ENCODE data around the gene YPEL1.
"Not testable (repeated sequence)": the region's sequence is repeated elsewhere in the genome, so short reads cannot be mapped to it uniquely, and the experiment has no call there.

YPEL1 gene

DNA sequence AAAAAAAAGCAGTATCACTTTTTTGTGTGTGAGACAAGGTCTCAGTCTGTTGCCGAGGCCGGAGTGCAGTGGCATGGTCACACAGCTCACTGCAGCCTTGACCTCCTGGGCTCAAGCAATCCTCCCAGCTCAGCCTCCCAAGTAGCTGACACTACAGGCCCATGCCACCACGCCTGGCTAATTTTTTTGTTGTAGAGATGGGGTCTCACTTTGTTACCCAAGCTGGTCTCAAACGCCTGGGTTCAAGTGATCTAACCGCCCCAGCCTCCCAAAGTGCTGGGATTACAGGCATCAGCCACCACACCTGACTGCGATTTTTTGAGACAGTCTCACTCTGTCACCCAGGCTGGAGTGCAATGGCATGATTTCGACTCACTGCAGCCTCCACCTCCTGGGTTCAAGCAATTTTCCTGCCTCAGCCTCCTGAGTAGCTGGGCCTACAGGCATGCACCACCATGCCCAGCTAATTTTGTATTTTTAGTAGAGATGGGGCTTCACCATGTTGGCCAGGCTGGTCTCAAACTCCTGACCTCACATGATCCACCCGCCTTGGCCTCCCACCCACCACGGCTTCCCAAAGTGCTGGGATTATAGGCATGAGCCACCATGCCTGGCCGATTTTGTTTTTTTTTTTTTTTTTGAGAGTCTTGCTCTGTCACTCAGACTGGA lies 15.3 kb downstream of the YPEL1 start:
- DNase-seq = not testable (repeated sequence)

- DNase-seq = no peak
These were observed 16.6 kb downstream of the YPEL1 start for GRCh38 chr22:21719024-21719423.

- DNase-seq = no peak
These were observed 17.1 kb downstream of the YPEL1 start for GRCh38 chr22:21718499-21718898.

DNA sequence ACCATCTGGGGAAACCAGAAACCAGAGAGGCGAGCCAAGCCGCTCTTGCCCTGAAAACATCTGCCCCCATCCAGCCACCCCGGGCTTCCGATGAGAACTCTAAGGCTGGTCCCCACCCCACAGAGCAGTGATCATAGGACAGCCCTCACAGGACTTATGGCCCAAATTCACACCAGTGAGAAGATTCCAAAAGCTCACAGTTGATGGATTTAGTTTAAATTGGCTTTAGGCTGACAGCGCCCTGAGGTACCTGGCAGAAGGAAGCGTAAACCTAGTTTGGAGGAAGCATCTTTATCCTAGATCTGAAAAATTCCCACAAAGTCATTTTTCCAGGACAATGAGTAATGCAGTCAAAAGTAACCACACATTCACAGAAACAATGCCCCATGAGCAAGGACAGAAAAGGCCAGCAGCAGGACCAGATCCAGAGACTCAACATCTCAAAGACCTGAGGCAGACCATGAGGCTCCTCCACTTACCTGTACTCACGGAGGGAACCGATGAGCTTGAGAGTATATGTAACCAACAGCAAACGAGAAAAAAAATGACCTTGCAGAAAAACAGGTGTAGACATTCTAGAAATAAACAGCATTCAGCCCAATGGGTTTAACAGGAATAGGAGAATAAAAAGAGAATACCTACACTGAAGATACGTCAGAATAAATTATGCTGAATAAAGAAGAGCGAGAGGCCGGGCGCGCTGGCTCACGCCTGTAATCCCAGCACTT lies 19.0 kb downstream of the YPEL1 start:
- DNase-seq = not testable (repeated sequence)

DNA sequence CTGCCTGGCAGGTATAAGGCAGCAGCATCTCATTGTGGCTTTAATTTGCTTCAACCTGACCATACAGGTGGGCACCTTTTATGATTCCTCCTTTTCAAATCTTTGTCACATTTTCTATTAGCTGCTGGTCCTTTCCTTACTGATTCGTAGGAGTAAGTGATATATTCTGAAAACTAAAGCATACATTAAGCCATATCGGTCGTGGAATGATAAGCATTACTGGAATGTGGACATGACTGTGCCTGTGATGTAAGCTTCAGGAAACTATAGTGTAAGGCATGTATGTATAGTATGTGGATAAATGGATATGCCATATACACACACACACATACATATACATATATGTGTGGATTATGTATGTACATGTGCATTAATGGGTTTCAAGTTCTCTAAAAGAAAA lies 20.8 kb downstream of the YPEL1 start:
- no peak for DNase-seq

GRCh38 chr22:21714059-21714770 lies 21.4 kb downstream of the YPEL1 start:
- no peak for DNase-seq

DNA sequence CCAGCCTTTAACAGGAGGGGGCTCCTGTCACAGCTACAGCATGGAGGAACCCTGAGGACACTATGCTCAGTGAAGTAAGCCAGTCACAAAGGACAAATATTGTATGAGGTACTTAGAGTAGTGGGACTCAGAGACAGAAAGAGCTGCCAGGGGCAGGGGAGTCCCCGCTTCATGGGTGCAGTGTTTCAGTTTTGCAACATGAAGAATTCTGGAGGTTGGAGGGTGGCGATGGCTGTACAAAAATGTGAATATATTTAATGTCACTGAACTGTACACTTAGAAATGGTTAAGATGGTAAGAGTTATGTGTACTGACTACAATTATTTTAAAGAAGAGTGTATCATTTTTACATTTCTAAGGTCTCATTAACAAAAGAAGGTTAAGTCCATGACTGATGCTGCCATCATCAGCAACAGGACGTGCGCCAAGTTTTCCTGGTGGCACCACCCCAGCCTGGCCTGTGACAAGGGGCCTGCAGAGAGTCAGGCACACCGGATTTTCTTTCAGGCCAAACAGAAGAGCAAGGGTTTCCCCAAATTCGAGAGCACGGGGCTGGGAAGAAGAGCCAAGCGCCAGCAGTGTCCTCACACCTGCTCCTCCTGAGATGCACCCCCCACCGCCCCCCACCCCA lies 22.1 kb downstream of the YPEL1 start:
- no peak for DNase-seq

DNA sequence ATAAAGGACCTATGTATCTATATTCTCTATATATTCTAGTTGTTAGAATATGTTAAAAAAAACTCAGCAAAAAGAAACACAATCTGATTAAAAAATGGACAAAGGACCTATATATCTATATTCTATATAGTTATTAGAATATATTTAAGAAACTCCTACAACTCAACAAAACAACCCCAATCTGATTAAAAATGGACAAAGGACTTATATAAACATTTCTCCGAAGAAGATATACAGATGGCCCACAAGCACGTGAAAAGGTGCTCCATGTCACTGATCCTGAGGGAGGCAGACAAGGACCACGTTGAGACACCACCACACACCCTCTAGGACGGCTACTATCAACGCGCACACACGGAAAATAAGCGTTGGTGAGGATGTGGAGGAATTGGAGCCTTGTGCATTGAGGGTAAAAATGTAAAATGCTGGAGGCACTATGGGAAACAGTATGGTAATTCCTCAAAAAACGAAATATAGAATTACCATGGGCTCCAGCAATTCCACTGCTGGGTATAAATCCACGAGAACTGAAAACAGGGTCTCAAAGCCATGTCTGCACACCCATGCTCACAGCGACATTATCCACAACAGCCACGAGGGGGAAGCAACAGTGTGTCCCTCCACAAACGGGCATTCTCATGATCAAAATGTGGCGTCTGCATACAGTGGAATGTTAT lies 22.7 kb downstream of the YPEL1 start:
- peak; percentile 40 for DNase-seq

DNA sequence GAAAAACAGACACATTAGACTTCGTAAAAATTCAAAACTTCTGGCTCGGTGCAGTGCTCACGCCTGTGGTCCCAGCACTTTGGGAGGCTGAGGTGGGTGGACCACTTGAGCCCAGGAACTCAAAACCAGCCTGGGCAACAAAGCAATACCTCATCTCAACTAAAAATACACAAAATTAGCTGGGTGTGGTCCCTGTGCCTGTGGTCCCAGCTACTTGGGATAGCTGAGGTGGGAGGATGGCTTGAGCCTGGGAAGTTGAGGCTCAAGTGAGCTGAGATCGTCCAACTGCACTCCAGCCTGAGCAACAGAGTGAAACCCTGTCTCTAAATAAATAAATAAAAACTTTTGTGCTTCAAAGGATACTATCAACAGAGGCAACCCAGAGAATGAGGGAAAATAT lies 23.7 kb downstream of the YPEL1 start:
- DNase-seq = no peak

- no peak for DNase-seq
These were observed 25.4 kb downstream of the YPEL1 start for GRCh38 chr22:21710156-21710555.

GRCh38 chr22:21709688-21710087 lies 25.9 kb downstream of the YPEL1 start:
- DNase-seq = no peak

GRCh38 chr22:21708960-21709359 lies 26.6 kb downstream of the YPEL1 start:
- no peak for DNase-seq

DNA sequence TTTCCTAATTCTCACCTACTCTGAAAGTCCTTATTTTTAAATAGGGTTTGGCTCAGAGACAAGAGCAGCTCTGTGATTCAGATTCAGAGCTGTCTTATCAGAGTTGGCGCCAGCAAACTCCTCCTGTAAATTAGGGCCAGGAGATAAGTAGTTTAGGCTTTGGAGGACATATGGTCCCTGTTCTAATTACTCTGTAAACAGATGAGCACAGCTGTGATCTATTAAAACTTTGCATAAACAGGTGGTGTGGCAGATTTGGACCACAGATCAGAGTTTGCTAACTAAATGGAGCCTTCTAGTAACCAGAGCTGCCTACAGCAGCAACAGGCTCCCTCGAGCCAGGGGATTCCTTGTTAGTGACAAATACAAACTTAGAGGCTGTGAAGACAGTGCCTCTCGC lies 27.9 kb downstream of the YPEL1 start:
- DNase-seq = no peak

- no peak for DNase-seq
These were observed 31.8 kb downstream of the YPEL1 start for GRCh38 chr22:21703684-21704316.

- DNase-seq = no peak
These were observed 32.6 kb downstream of the YPEL1 start for GRCh38 chr22:21702700-21703683.

DNA sequence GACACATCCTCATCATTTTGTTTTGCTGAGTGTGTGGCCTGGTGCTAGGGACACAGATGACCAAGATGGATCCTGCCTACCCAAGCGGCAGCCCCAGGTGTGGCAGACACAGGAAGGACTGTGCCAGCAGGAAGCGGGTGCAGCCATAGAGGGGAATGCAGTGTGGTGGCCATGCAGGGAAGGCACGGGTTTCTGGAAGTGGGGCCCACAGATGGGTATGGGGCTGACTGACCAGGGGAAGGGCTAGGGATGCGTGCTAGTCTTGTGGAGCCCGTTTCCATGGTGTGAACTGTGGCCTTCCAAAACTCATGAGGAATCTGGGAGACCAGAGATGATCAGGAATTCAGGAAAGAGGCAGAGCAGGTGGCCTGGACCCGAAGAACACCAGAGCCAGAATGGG lies 33.5 kb downstream of the YPEL1 start:
- DNase-seq = no peak

DNA sequence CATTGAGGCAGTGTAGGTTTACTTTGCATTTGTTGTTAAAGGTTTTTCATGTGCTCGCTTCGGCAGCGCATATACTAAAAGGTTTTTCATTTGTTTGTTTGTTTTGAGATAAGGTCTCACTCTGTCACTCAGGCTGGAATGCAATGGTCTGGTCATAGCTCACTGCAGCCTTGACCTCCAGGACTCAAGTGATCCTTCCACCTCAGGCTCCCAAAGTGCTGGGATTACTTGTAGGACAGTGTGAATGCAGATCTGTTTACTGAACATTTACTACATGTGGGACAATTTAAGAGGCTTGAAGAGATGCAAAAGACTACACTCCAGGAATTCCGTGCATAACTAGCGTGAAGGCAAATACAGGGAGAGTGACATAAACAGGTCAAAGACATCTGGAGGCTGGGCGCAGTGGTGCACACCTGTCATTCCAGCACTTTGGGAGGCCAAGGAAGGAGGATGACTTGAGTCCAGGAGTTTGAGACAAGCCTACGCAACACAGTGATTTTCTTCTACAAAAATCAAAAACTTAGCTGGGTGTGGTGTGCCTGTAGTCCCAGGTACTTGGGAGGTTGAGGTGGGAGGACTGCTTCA lies 34.1 kb downstream of the YPEL1 start:
- no peak for DNase-seq

GRCh38 chr22:21700822-21701221 lies 34.8 kb downstream of the YPEL1 start:
- DNase-seq = no peak

- no peak for DNase-seq
These were observed 36.0 kb downstream of the YPEL1 start for GRCh38 chr22:21699643-21700042.

DNA sequence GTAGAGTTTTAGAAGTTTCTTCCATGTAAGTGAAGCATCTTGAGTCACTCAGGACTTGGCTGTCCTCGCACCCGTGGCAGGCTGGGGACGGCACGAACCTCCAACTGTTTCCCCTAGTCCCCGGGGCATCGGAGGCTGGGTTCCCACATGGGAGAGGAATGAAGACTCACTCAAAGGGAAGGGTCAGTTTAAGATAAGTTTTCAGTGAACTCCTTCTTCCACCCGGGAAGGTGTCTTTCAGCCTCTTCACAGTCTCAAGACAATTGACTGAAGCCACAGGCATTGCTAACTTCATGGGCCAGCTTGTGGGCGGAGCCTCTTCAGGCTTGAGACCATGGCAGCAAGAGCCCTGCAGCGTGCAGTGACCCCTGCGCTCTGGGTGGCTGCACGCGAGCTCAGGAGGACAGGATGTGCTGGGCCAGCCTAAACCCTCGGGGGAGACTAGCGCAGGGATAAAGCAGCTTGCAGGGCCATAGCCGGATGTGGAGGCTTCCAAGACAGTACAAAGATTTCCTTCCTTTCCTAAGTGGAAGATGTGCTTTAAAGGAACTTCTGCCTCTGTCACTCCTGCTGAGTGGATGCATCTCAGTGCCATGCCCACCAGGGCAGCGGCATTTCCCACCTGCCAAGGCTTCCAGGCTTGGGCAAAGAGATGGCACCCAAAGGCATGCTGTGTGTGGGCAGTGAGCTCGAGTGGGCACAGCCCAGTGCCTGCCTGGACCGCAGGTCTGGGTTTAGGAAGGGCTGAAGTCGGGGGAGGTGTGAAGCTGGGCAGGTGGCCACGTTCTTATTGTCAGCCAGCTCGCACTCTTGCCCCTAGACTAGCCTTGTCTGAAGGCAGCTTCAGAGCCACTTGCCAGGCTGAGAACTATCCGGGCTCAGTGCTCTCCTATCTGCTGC lies 36.9 kb downstream of the YPEL1 start:
- no peak for DNase-seq

All from activated CD4-positive, alpha-beta T cell treated with anti-CD3 and anti-CD28 coated beads for 1 hour (primary cell).